Measurements from ENCODE around the gene KRR1. TPM values are rescaled to one million over a fixed set of nuclear protein-coding genes. Genes with fewer than 3 reads are reported as not detected.

The KRR1 gene
- polyA plus RNA-seq, 1 experiment: 64.4 TPM

DNA sequence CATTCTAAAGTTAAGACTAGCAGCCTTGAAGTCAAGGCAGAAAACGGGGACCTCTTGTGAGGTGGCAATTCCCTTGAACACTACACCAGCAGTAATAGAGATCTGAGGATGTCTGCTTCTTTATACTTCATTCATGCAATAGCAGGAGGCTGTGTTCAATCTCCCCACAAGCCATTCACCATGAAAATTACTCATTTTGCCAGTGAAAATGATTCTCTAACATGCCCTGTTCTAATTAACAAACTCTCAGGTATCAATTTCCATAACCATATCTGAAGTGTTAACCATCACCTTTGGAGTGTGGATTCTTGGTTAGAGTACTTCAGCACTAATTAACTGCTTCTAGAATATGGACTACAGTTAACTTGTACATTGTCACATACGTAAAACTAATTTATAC, 34.3 kb downstream of the KRR1 start:
- Histone ChIP-seq H3K27ac (ENCODE audit: low read depth, low read length) (no peak overlapping the region), H3K27me3 (ENCODE audit: control insufficient read depth, insufficient read depth, low read length) (no peaks in the 10 kb centered on the region), H3K9me3 (ENCODE audit: control insufficient read depth, insufficient read depth, low read length) (no peaks in the 10 kb centered on the region), H3K4me3 (ENCODE audit: low read depth, low read length) (no peak overlapping the region)
- POLR2A ChIA-PET: no interaction called here
- TF ChIP-seq, protein P1, sequence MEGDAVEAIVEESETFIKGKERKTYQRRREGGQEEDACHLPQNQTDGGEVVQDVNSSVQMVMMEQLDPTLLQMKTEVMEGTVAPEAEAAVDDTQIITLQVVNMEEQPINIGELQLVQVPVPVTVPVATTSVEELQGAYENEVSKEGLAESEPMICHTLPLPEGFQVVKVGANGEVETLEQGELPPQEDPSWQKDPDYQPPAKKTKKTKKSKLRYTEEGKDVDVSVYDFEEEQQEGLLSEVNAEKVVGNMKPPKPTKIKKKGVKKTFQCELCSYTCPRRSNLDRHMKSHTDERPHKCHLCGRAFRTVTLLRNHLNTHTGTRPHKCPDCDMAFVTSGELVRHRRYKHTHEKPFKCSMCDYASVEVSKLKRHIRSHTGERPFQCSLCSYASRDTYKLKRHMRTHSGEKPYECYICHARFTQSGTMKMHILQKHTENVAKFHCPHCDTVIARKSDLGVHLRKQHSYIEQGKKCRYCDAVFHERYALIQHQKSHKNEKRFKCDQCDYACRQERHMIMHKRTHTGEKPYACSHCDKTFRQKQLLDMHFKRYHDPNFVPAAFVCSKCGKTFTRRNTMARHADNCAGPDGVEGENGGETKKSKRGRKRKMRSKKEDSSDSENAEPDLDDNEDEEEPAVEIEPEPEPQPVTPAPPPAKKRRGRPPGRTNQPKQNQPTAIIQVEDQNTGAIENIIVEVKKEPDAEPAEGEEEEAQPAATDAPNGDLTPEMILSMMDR (IDR thresholded peaks at IDR 0.05; ENCODE audit: low read depth, low read length): no peak
- DNase-seq (ENCODE audit: low read depth, low spot score): no peak
- CTCF ChIA-PET: interaction anchor here (1.4 kb wide), 1 partner anchor 8 kb away, joined by 4 read pairs; no protein-coding TSS in a partner anchor

DNA sequence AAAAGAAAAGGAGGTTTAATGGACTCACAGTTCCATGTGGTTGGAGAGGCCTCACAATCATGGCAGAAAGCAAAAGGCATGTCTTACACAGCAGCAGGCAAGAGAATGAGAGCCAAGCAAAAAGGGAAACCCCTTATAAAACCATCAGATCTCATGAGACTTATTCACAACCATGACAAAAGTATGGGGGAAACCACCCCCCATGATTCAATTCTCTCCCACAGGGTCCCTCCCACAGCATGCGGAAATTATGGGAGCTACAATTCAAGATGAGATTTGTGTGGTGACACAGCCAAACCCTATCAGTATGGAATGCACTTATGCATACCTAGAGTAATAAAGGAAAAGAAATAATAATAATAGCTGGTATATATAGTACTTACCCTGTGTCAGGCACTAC, 35.3 kb downstream of the KRR1 start:
- TF ChIP-seq, protein P1 (IDR thresholded peaks at IDR 0.05; ENCODE audit: low read depth, low read length): no peak
- H3K4me3 ChIP-seq (ENCODE audit: low read depth, low read length): no peak overlapping the region
- no peaks in the 10 kb centered on the region for H3K9me3 ChIP-seq (ENCODE audit: control insufficient read depth, insufficient read depth, low read length)
- H3K27ac ChIP-seq (ENCODE audit: low read depth, low read length): no peak overlapping the region
- CTCF ChIA-PET: no interaction called here
- H3K27me3 ChIP-seq (ENCODE audit: control insufficient read depth, insufficient read depth, low read length): no peaks in the 10 kb centered on the region
- DNase-seq (ENCODE audit: low read depth, low spot score): no peak
- POLR2A ChIA-PET: no interaction called here

DNA sequence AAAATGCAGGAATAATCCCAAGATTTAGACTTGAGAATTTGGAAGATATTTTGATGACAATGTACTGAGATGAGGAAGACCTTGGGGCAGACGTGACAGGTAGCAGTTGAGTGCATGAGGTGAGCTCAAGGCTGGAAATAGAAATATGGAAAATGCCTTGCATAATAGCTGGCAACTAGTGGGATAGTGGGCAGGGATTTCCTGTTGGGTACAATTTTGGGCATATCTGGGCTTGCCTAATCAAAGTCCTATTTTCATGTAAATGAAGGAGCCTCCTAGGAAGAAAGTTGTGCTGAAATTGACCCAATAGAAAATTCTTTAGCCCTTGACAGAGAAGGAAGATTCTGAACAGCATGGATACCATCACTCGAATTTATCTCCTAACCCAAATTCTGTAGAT, 37.3 kb downstream of the KRR1 start:
- Histone ChIP-seq H3K4me3 (ENCODE audit: low read depth, low read length) (no peak overlapping the region), H3K27ac (ENCODE audit: low read depth, low read length) (no peak overlapping the region), H3K27me3 (ENCODE audit: control insufficient read depth, insufficient read depth, low read length) (no peaks in the 10 kb centered on the region), H3K9me3 (ENCODE audit: control insufficient read depth, insufficient read depth, low read length) (no peaks in the 10 kb centered on the region)
- ChIA-PET POLR2A (no interaction called here), CTCF (interaction anchor here (1.2 to 1.3 kb wide), 2 partner anchors 83 to 140 kb away, joined by 3 to 5 read pairs; partner anchors contain the start of genes GLIPR1L1 and GLIPR1L2)
- TF ChIP-seq, protein P1 (IDR thresholded peaks at IDR 0.05; ENCODE audit: low read depth, low read length): no peak
- DNase-seq (ENCODE audit: low read depth, low spot score): no peak

DNA sequence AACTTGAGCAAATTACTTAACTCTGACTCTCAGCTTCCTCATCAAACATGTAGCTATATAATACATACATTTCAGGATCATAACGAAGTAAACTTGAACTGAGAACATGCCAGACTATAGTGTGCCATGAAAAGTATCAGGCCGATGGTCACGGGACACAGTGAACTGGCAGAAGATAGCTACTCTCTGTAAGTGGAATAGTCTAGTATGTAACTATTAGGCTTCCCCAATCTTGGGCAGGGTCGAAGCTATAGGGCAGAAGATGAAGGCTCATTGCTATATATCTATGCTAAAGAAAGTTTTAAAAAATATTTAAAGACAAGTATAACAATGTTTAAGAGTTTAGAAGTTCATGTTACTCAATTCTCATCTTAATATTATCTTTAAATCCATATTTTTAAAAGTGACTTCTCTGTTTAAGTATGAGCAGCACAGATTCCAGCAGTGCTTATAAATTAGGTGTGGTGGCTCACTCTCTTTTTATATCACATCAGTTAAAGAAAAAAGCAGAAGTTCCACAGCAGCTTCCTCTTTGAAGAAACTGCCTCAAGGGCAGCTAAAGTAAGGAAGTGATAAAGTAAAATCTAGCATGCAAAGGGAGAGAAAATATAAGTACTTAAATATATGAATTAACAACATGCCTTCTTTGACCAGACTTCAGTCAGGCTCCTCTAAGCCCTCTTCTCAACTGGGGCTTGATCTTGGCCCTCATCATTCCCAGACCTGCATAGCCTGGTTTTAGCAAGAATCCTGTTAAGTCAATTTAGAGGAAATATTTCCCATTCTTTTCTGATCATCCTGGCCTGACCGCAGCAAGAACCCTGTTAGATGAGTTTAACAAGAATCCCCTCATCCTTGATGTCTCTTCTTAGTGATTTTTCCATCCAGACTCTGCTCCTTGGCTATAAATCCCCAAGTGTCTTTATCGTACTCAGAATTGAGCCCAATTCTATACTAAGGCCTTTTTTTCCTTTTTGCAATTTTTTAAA, 39.2 kb downstream of the KRR1 start:
- no peak for DNase-seq (ENCODE audit: low read depth, low spot score)
- TF ChIP-seq, protein P1 (IDR thresholded peaks at IDR 0.05; ENCODE audit: low read depth, low read length): no peak
- Histone ChIP-seq H3K4me3 (ENCODE audit: low read depth, low read length) (no peak overlapping the region), H3K27me3 (ENCODE audit: control insufficient read depth, insufficient read depth, low read length) (no peaks in the 10 kb centered on the region), H3K9me3 (ENCODE audit: control insufficient read depth, insufficient read depth, low read length) (no peaks in the 10 kb centered on the region), H3K27ac (ENCODE audit: low read depth, low read length) (no peak overlapping the region)
- ChIA-PET POLR2A (no interaction called here), CTCF (no interaction called here)

DNA sequence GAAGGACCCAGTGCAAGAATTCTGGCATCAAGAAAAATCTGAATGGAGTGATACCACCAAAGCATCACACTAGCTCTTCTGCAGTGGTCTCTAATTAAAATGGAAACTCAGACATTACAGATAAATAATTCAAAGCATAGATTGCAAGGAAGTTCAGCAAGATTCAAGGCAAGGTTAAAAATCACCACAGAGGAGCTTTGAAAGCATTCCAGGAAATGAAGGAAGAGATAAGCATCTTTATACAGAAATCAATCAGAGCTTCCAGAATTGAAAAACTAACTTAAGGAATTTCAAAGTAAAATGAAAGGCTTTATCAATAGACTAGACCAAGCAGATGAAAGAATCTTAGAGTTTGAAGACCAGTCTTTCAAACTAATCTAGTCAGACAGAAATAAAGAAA, 51.2 kb downstream of the KRR1 start:
- no peak for DNase-seq (ENCODE audit: low read depth, low spot score)
- H3K9me3 ChIP-seq (ENCODE audit: control insufficient read depth, insufficient read depth, low read length): peaks cover 5% of the 10 kb centered on the region; the same call in 1 of the 2 replicates
- no peak overlapping the region for H3K4me3 ChIP-seq (ENCODE audit: low read depth, low read length)
- TF ChIP-seq, protein P1 (IDR thresholded peaks at IDR 0.05; ENCODE audit: low read depth, low read length): no peak
- H3K27ac ChIP-seq (ENCODE audit: low read depth, low read length): no peak overlapping the region
- H3K27me3 ChIP-seq (ENCODE audit: control insufficient read depth, insufficient read depth, low read length): no peaks in the 10 kb centered on the region
- POLR2A ChIA-PET: no interaction called here
- CTCF ChIA-PET: interaction anchor here (2.5 kb wide), 1 partner anchor 69 kb away, joined by 9 read pairs; the partner anchor contains the start of gene GLIPR1L2
